Fibroblast of skin of back (primary cell): Measurements from ENCODE around the gene NARF.

Source experiments
- DNase-seq: peaks from one replicate; pipeline ENCODE4 v3.0.0-alpha.2; 2013

The NARF gene

GRCh38 chr17:82434216-82434565 lies 24.4 kb upstream of the NARF start:
- DNase-seq = no peak

GRCh38 chr17:82435103-82435502 lies 23.4 kb upstream of the NARF start:
- no peak for DNase-seq

GRCh38 chr17:82435601-82436583 lies 22.6 kb upstream of the NARF start:
- no peak for DNase-seq

GRCh38 chr17:82436601-82437324 lies 21.8 kb upstream of the NARF start:
- DNase-seq = no peak

GRCh38 chr17:82437325-82437668 lies 21.2 kb upstream of the NARF start:
- DNase-seq = no peak

GRCh38 chr17:82438401-82439193 lies 19.9 kb upstream of the NARF start:
- no peak for DNase-seq

GRCh38 chr17:82439194-82439828 lies 19.2 kb upstream of the NARF start:
- DNase-seq = no peak

- DNase-seq = no peak
Measured at GRCh38 chr17:82439829-82440365, 18.6 kb upstream of the NARF start.

- DNase-seq = no peak
Measured at GRCh38 chr17:82440469-82440981, 18.0 kb upstream of the NARF start.

- DNase-seq = no peak
Measured at GRCh38 chr17:82440991-82441627, 17.4 kb upstream of the NARF start.

GRCh38 chr17:82441691-82442487 lies 16.7 kb upstream of the NARF start:
- DNase-seq = no peak

GRCh38 chr17:82442643-82443464 lies 15.7 kb upstream of the NARF start:
- no peak for DNase-seq

- no peak for DNase-seq
Measured at GRCh38 chr17:82443465-82444283, 14.9 kb upstream of the NARF start.

GRCh38 chr17:82444284-82444893 lies 14.2 kb upstream of the NARF start:
- no peak for DNase-seq

- DNase-seq = no peak
Measured at GRCh38 chr17:82444941-82445521, 13.5 kb upstream of the NARF start.

GRCh38 chr17:82445542-82445941 lies 13.0 kb upstream of the NARF start:
- DNase-seq = no peak

GRCh38 chr17:82446124-82446523 lies 12.4 kb upstream of the NARF start:
- no peak for DNase-seq

- no peak for DNase-seq
Measured at GRCh38 chr17:82446649-82447048, 11.9 kb upstream of the NARF start.
